Kidney (tissue), 14 donors: ENCODE results near the gene CFH. TPM values are rescaled to one million over a fixed set of nuclear protein-coding genes. Genes with fewer than 3 reads are reported as not detected.
"Not testable (repeated sequence)": the region's sequence is repeated elsewhere in the genome, so short reads cannot be mapped to it uniquely, and the experiment has no call there.

ENCODE experiments used
- DNase-seq, 5 donors: peaks; one replicate each; pipeline ENCODE4 v3.0.0-alpha.2; 2013 to 2020
- FAIRE-seq: peaks from 2 replicates; lab custom pipeline; 2012; peaks lifted over from hg19 to GRCh38; lab: Jason Lieb, UNC
- H3K27ac ChIP-seq, 2 donors: one replicate each; pipeline ENCODE4 v1.7.0; 2013; ENCODE audit warnings: low read depth in 2 of 2, low read length in 2 of 2, inconsistent platforms in 1 of 2
- H3K27me3 ChIP-seq: one replicate; pipeline ENCODE4 v1.7.1; 2013; ENCODE audit warnings: low read length, inconsistent platforms; ENCODE audit not compliant: control insufficient read depth, insufficient read depth
- H3K36me3 ChIP-seq, 3 donors: one replicate each; pipeline versions ENCODE4 v1.7.0 to v1.7.1; 2013; ENCODE audit warnings: low read length in 3 of 3, control low read depth in 1 of 3, inconsistent platforms in 1 of 3; ENCODE audit not compliant: insufficient read depth in 3 of 3, control insufficient read depth in 2 of 3
- H3K4me1 ChIP-seq, 3 donors: one replicate each; pipeline versions ENCODE4 v1.7.0 to v1.7.1; 2013; ENCODE audit warnings: low read length in 3 of 3, inconsistent platforms in 1 of 3, low read depth in 1 of 3; ENCODE audit not compliant: control insufficient read depth in 2 of 3, insufficient read depth in 2 of 3
- H3K4me3 ChIP-seq, 3 donors: one replicate each; pipeline versions ENCODE4 v1.7.0 to v1.8.1; 2013; ENCODE audit warnings: low read length in 3 of 3, control low read depth in 1 of 3, inconsistent platforms in 1 of 3
- H3K9ac ChIP-seq, 3 donors: one replicate each; pipeline versions ENCODE4 v1.7.0 to v1.7.1; 2013; ENCODE audit warnings: low read length in 3 of 3, control low read depth in 1 of 3, inconsistent platforms in 1 of 3
- H3K9me3 ChIP-seq, 3 donors: one replicate each; pipeline versions ENCODE4 v1.7.0 to v1.7.1; 2013; ENCODE audit warnings: low read length in 3 of 3, control low read depth in 1 of 3, inconsistent platforms in 1 of 3; ENCODE audit not compliant: control insufficient read depth in 2 of 3, insufficient read depth in 1 of 3
- intact Hi-C: fragments of 100-400 bp; cut with DNase I; formaldehyde crosslinking; loops from one replicate; pipeline ENCODE4 v1.11.1; 2022
- polyA plus RNA-seq: library from polyadenylated mRNA; stranded (reverse); fragments of 350-450 nt; fragmentation: Illumina TruSeq; extraction: RNeasy Lipid Tissue Mini Kit (QIAGEN cat#74804); gene quantifications from one replicate; pipeline ENCODE4 v1.2.3, GENCODE V29; 2014; ENCODE audit warnings: low read depth, low replicate concordance; ENCODE audit not compliant: insufficient read depth
- total RNA-seq: library from RNA; stranded (reverse); fragmentation: NEBNext Ultra II Directional; extraction: Animal tissue kit (Norgen Biotek cat#: 25700); gene quantifications from one replicate; pipeline ENCODE4 v1.2.1, GENCODE V29; 2021
- TF ChIP-seq, protein P1 (sequence below): IDR thresholded peaks from 3 replicates; pipeline ENCODE4 v1.5.1; 2012; ENCODE audit warnings: mild to moderate bottlenecking, moderate library complexity, borderline replicate concordance; ENCODE audit not compliant: insufficient read depth; ENCODE audit errors: extremely low read depth
- donor health status: control.
- donor health status: control.
- donor health status: control.
- donor health status: control.
- donor health status: control.
- donor health status: DM: yes; HTN: yes; CAD: no.
- donor health status: Normal renal cell carcinoma (clear cell type).

CFH gene
- total and polyA plus RNA-seq, 2 donors from 2014 or later = 24.8 to 99.3 TPM

DNA sequence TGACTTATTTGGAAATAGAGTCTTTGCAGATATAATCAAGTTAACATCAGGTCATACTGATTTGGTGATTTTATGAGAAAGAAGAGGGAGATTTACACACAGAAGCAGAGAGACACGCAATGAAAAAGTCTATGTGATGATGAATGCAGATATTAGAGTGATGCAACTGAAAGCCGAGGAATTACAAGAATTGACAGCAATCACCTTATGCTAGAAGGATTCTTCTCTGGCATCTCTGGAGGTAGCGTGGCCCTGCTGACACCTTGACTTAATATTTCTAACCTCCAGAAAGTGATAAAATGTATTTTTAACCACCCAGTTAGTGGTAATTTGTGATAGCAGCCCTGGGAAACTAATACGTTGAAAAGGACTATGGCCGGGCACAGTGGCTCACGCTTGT is 14.2 kb upstream of the CFH start:
- Histone ChIP-seq H3K4me3 (no peak overlapping the region), H3K9me3 (no peaks in the 10 kb centered on the region), H3K36me3 (no peaks in the 10 kb centered on the region), H3K9ac (no peak overlapping the region), H3K27ac (no peak overlapping the region), H3K27me3 (no peaks in the 10 kb centered on the region), H3K4me1 (no peaks in the 10 kb centered on the region)
- DNase-seq (no peak), FAIRE-seq (no peak)
- intact Hi-C loops = no loop called here
- TF ChIP-seq, protein P1, sequence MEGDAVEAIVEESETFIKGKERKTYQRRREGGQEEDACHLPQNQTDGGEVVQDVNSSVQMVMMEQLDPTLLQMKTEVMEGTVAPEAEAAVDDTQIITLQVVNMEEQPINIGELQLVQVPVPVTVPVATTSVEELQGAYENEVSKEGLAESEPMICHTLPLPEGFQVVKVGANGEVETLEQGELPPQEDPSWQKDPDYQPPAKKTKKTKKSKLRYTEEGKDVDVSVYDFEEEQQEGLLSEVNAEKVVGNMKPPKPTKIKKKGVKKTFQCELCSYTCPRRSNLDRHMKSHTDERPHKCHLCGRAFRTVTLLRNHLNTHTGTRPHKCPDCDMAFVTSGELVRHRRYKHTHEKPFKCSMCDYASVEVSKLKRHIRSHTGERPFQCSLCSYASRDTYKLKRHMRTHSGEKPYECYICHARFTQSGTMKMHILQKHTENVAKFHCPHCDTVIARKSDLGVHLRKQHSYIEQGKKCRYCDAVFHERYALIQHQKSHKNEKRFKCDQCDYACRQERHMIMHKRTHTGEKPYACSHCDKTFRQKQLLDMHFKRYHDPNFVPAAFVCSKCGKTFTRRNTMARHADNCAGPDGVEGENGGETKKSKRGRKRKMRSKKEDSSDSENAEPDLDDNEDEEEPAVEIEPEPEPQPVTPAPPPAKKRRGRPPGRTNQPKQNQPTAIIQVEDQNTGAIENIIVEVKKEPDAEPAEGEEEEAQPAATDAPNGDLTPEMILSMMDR = no peak

DNA sequence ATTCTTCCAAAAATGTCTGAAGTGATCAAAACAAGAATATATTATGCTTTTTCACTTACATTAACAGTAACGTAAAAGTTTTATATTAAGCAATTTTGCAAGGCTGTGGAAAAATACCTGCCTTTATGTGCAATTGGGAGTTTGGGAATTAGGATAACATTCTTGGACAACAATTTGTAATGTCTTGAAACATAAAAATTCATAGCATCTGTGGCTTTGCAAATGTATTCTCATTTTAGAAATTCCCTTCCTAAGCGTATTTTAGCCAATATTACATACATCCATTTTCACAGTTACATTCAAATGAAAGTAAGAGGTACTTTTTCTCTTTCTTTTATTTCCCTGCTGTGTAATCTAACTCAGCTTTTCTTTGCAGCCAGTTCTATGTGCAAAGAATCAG is 13.4 kb upstream of the CFH start:
- DNase-seq (no peak), FAIRE-seq (no peak)
- H3K27me3 ChIP-seq = no peaks in the 10 kb centered on the region
- intact Hi-C loops = no loop called here
- TF ChIP-seq, protein P1 = no peak
- no peaks in the 10 kb centered on the region for H3K9me3 ChIP-seq
- H3K9ac ChIP-seq = no peak overlapping the region
- no peak overlapping the region for H3K4me3 ChIP-seq
- H3K27ac ChIP-seq = no peak overlapping the region
- H3K4me1 ChIP-seq = no peaks in the 10 kb centered on the region
- no peaks in the 10 kb centered on the region for H3K36me3 ChIP-seq

DNA sequence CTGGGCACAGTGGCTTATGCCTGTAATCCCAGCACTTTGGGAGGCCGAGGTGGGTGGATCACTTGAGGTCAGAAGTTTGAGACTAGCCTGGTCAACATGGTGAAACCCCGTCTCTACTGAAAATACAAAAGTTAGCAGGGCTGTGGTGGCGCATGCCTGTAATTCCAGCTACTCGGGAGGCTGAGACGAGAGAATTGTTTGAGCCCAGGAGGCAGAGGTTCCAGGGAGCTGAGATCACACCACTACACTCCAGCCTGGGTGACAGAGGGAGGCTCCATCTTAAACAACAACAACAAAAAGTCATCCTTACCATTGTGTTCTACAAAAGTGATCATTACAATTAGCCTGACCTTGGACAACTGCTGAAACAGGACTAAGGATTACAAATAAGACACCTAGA is 12.6 kb upstream of the CFH start:
- DNase-seq, H3K4me3 ChIP-seq, H3K9me3 ChIP-seq, intact Hi-C loops, H3K9ac ChIP-seq, H3K27ac ChIP-seq, H3K36me3 ChIP-seq, H3K4me1 ChIP-seq, H3K27me3 ChIP-seq, FAIRE-seq: not testable (repeated sequence)

DNA sequence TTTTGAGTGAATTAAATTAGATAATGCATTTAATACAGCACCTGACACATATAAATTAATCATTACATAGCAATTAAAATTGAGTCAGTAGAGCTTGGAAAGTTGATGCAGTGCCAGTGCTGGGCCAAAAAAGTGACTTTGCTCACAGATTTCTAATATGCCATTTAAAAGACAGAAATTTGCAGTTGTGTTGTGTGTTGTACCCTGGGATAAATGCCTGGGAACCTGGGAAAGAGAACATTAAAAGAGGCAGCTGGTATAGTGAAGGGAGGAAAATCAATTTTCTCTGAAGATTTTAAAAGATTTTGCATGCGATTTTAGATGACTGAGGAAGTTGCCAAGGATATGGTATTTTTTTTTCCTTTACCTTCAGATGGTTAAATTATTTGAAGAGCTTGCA is 10.9 kb upstream of the CFH start:
- H3K4me1 ChIP-seq = no peaks in the 10 kb centered on the region
- no peaks in the 10 kb centered on the region for H3K9me3 ChIP-seq
- DNase-seq = no peak
- no peak overlapping the region for H3K9ac ChIP-seq
- H3K27ac ChIP-seq = no peak overlapping the region
- TF ChIP-seq, protein P1 = no peak
- H3K27me3 ChIP-seq = no peaks in the 10 kb centered on the region
- no peak overlapping the region for H3K4me3 ChIP-seq
- intact Hi-C loops = no loop called here
- H3K36me3 ChIP-seq = no peaks in the 10 kb centered on the region
- FAIRE-seq = no peak
